Vagina (tissue), 2 donors: ENCODE measurements around the gene ASH1L. TPM values are rescaled to one million over a fixed set of nuclear protein-coding genes. Genes with fewer than 3 reads are reported as not detected.
"Not testable (repeated sequence)": the region's sequence is repeated elsewhere in the genome, so short reads cannot be mapped to it uniquely, and the experiment has no call there.

Experiments
- DNase-seq, 2 donors: peaks; one replicate each; pipeline ENCODE4 v3.0.0-alpha.2; 2017; ENCODE audit errors: extremely low spot score in 2 of 2
- H3K27ac ChIP-seq: fragments of 200-600 bp; sonication (generic); one replicate; pipeline ENCODE4 v1.5.1; 2019
- H3K27me3 ChIP-seq: fragments of 200-600 bp; sonication (generic); one replicate; pipeline ENCODE4 v1.5.1; 2019
- H3K36me3 ChIP-seq, 2 donors: fragments of 200-600 bp; sonication (generic); one replicate each; pipeline ENCODE4 v1.5.1; 2017 to 2019
- H3K4me1 ChIP-seq: fragments of 200-600 bp; sonication (generic); one replicate; pipeline ENCODE4 v1.5.1; 2019
- H3K4me3 ChIP-seq, 2 donors: fragments of 200-600 bp; sonication (generic); 1 replicate in 1 of 2; 2 replicates in 1 of 2; pipeline ENCODE4 v1.5.1; 2016 to 2019
- H3K9me3 ChIP-seq: fragments of 200-600 bp; sonication (generic); one replicate; pipeline ENCODE4 v1.5.1; 2019
- POLR2A ChIP-seq, 2 donors: fragments of 450-650 bp; IDR thresholded peaks; one replicate each; pipeline ENCODE4 v1.6.1; 2017; ENCODE audit warnings: antibody characterized with exemption in 2 of 2, mild to moderate bottlenecking in 2 of 2, moderate library complexity in 2 of 2
- POLR2AphosphoS5 ChIP-seq, 2 donors: sonication (generic); formaldehyde crosslinking; IDR thresholded peaks; one replicate each; pipeline ENCODE4 v1.9.0; 2017; ENCODE audit warnings: antibody characterized with exemption in 2 of 2, mild to moderate bottlenecking in 2 of 2, low read depth in 1 of 2; ENCODE audit not compliant: insufficient read depth in 1 of 2
- intact Hi-C: fragments of 100-400 bp; cut with DNase I; formaldehyde crosslinking; loops from one replicate; pipeline ENCODE4 v1.15.1; 2023
- total RNA-seq: library from RNA; depleted of rRNA; stranded (reverse); fragments of >200 nt; gene quantifications from one replicate; pipeline ENCODE4 v1.2.3, GENCODE V29; 2016
- TF ChIP-seq, protein P1 (sequence below), 3 experiments: fragments of 450-650 bp in 2 of 3; fragments of 200-600 bp in 1 of 3; sonication (generic) in 1 of 3; IDR thresholded peaks; one replicate each; pipeline ENCODE4 v1.5.1; 2017 to 2019; ENCODE audit warnings: antibody characterized with exemption in 3 of 3, mild to moderate bottlenecking in 2 of 3, moderate library complexity in 2 of 3

Gene ASH1L
- total RNA-seq, 1 donor from 2014 or later: 74.9 TPM

DNA sequence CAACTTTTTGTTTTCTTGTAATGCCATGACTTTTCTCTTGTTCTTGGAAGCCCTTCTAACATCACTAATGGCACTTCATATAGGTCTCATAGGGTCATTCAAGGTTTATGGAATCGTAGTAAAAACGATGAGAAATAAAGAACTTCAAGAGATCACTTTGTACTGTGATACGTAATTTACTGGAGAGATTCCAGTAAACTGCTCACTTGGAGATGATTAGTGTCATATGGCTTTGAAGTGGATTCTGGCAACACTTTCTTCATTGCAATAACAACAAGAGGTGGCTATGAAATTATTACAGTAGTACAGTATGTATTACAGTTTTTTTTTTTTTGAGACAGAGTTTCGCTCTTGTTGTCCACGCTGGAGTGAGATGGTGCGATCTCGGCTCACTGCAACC, 138.5 kb downstream of the ASH1L start:
- no peak for DNase-seq
- no peaks in the 10 kb centered on the region for H3K36me3 ChIP-seq
- no peak for TF ChIP-seq POLR2AphosphoS5 (IDR thresholded peaks at IDR 0.05; ENCODE audit: insufficient read depth in 1 of 2, low read depth in 1 of 2)
- TF ChIP-seq POLR2A (IDR thresholded peaks at IDR 0.05): no peak
- TF ChIP-seq, protein P1, sequence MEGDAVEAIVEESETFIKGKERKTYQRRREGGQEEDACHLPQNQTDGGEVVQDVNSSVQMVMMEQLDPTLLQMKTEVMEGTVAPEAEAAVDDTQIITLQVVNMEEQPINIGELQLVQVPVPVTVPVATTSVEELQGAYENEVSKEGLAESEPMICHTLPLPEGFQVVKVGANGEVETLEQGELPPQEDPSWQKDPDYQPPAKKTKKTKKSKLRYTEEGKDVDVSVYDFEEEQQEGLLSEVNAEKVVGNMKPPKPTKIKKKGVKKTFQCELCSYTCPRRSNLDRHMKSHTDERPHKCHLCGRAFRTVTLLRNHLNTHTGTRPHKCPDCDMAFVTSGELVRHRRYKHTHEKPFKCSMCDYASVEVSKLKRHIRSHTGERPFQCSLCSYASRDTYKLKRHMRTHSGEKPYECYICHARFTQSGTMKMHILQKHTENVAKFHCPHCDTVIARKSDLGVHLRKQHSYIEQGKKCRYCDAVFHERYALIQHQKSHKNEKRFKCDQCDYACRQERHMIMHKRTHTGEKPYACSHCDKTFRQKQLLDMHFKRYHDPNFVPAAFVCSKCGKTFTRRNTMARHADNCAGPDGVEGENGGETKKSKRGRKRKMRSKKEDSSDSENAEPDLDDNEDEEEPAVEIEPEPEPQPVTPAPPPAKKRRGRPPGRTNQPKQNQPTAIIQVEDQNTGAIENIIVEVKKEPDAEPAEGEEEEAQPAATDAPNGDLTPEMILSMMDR (IDR thresholded peaks at IDR 0.05): no peak
- intact Hi-C loops: no loop called here
- no peaks in the 10 kb centered on the region for H3K9me3 ChIP-seq
- H3K4me1 ChIP-seq: no peaks in the 10 kb centered on the region
- H3K4me3 ChIP-seq: no peak overlapping the region
- H3K27me3 ChIP-seq: no peaks in the 10 kb centered on the region
- H3K27ac ChIP-seq: no peak overlapping the region

DNA sequence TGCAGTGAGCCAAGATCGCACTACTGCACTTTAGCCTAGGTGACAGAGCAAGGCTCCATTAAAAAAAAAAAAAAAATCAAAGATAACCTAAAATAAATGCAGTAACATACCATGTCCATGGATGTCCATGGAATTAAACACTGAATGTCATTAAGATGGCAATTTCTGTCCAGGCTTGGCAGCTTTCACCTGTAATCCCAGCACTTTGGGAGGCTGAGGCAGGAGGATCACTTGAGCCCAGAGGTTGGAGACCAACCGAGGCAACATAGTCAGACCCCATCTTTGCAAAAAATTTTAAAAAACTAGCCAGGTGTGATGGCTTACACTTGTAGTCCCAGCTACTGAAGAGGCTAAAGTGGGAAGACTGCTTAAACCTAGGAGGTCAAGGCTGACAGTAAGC, 141.8 kb downstream of the ASH1L start:
- TF ChIP-seq POLR2A (IDR thresholded peaks at IDR 0.05) (no peak), POLR2AphosphoS5 (IDR thresholded peaks at IDR 0.05; ENCODE audit: insufficient read depth in 1 of 2, low read depth in 1 of 2) (no peak)
- TF ChIP-seq, protein P1 (IDR thresholded peaks at IDR 0.05): no peak
- no peaks in the 10 kb centered on the region for H3K9me3 ChIP-seq
- H3K27ac ChIP-seq: no peak overlapping the region
- no peak for DNase-seq
- H3K27me3 ChIP-seq: no peaks in the 10 kb centered on the region
- intact Hi-C loops: no loop called here
- no peak overlapping the region for H3K4me3 ChIP-seq
- H3K36me3 ChIP-seq: no peaks in the 10 kb centered on the region
- H3K4me1 ChIP-seq: no peaks in the 10 kb centered on the region

DNA sequence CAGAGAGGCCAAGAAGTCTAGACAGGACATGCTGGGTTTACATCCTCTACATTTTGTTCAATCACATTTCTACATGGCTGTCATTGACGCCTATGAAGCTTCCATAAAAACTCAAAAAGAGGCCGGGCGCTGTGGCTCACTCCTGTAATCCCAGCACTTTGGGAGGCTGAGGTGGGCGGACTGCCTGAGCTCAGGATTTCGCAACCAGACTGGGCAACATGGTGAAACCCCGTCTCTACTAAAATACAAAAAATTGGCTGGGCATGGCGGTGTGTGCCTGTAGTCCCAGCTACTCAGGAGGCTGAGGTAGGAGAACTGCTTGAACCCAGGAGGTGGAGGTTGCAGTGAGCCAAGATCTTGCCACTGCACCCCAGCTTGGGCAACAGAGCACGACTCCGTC, 150.8 kb downstream of the ASH1L start:
- H3K27me3 ChIP-seq, DNase-seq, H3K4me1 ChIP-seq, H3K27ac ChIP-seq, intact Hi-C loops, H3K4me3 ChIP-seq, H3K9me3 ChIP-seq: not testable (repeated sequence)
- H3K36me3 ChIP-seq: peaks cover 0 to 22% of the 10 kb centered on the region in 2 donors

DNA sequence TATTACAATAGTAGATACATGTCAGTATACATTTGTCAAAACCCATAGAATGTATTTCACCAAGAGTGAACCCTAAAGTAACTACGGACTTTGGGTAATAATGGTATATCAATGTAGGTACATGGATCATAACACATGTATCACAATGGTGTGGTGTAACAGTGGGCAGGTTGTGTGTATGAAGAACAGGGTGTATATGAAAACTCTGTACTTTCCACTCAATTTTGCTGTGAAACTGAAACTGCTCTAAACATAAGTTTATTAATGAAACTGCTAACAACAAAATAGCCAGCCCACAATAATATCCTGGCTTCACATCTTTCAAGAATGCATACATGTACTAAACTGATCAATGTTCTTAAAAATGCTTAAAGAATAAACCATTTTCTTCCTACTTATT, 151.7 kb downstream of the ASH1L start:
- H3K27me3 ChIP-seq: no peaks in the 10 kb centered on the region
- no peak for DNase-seq
- TF ChIP-seq POLR2A (IDR thresholded peaks at IDR 0.05) (no peak), POLR2AphosphoS5 (IDR thresholded peaks at IDR 0.05; ENCODE audit: insufficient read depth in 1 of 2, low read depth in 1 of 2) (no peak)
- TF ChIP-seq, protein P1 (IDR thresholded peaks at IDR 0.05): no peak
- H3K9me3 ChIP-seq: no peaks in the 10 kb centered on the region
- H3K27ac ChIP-seq: no peak overlapping the region
- no peaks in the 10 kb centered on the region for H3K4me1 ChIP-seq
- intact Hi-C loops: no loop called here
- H3K4me3 ChIP-seq: no peak overlapping the region
- peaks cover 0 to 22% of the 10 kb centered on the region in 2 donors for H3K36me3 ChIP-seq

DNA sequence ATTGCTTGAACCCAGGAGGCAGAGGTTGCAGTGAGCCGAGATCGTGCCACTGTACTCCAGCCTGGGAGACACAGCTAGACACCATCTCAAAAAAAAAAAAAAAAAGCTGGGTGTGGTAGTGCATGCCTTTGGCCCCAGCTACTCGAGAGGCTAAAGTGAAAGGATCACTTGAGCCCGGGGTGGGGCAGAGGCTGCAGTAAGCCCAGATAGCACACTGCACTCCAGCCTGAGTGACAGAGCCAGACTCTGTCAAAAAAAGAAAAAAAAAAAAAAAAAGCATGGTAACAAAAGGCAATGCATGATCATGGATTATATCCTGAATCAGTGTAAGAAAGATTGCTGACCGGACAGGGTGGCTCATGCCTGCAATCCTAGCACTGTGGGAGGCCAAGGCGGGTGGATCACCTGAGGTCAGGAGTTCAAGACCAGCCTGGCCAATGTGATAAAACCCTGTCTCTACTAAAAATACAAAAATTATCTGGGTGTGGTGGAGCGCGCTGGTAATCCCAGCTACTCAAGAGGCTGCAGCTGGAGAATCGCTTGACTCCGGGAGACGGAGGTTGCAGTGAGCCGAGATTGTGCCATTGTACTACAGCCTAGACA, 165.6 kb downstream of the ASH1L start:
- Histone ChIP-seq H3K27me3 (no peaks in the 10 kb centered on the region), H3K27ac (no peak overlapping the region), H3K9me3 (no peaks in the 10 kb centered on the region), H3K36me3 (peaks cover 0 to 32% of the 10 kb centered on the region in 2 donors), H3K4me1 (no peaks in the 10 kb centered on the region), H3K4me3 (no peak overlapping the region)
- DNase-seq: no peak
- TF ChIP-seq, protein P1 (IDR thresholded peaks at IDR 0.05): no peak
- TF ChIP-seq POLR2AphosphoS5 (IDR thresholded peaks at IDR 0.05; ENCODE audit: insufficient read depth in 1 of 2, low read depth in 1 of 2) (no peak), POLR2A (IDR thresholded peaks at IDR 0.05) (no peak)
- intact Hi-C loops: no loop called here
